Small intestine (tissue), 16 donors: ENCODE measurements around the gene NTRK3. TPM values are rescaled to one million over a fixed set of nuclear protein-coding genes. Genes with fewer than 3 reads are reported as not detected.

Source experiments
- DNase-seq, 2 donors: peaks; one replicate each; pipeline versions ENCODE4 v3.0.0 to v3.0.0-alpha.2; 2013
- FAIRE-seq: peaks from 2 replicates; lab custom pipeline; 2012; peaks lifted over from hg19 to GRCh38; lab: Jason Lieb, UNC
- H3K27ac ChIP-seq, 3 donors: one replicate each; pipeline ENCODE4 v1.5.1; 2013; ENCODE audit warnings: low read length in 2 of 3, mild to moderate bottlenecking in 2 of 3, control low read depth in 1 of 3, inconsistent platforms in 1 of 3, low read depth in 1 of 3, moderate library complexity in 1 of 3
- H3K27me3 ChIP-seq, 3 donors: one replicate each; pipeline ENCODE4 v1.6.1; 2013; ENCODE audit warnings: low read length in 3 of 3, inconsistent platforms in 1 of 3; ENCODE audit not compliant: control insufficient read depth in 3 of 3, insufficient read depth in 3 of 3
- H3K36me3 ChIP-seq, 3 donors: one replicate each; pipeline ENCODE4 v1.6.1; 2013; ENCODE audit warnings: low read length in 3 of 3, inconsistent platforms in 1 of 3, low read depth in 1 of 3, mild to moderate bottlenecking in 1 of 3, moderate library complexity in 1 of 3; ENCODE audit not compliant: control insufficient read depth in 3 of 3, insufficient read depth in 2 of 3
- H3K4me1 ChIP-seq, 3 donors: one replicate each; pipeline ENCODE4 v1.6.1; 2013; ENCODE audit warnings: low read length in 2 of 3, inconsistent platforms in 1 of 3, low read depth in 1 of 3, mild to moderate bottlenecking in 1 of 3, moderate library complexity in 1 of 3; ENCODE audit not compliant: control insufficient read depth in 3 of 3, insufficient read depth in 2 of 3
- H3K4me3 ChIP-seq, 3 donors: one replicate each; pipeline ENCODE4 v1.5.1; 2013; ENCODE audit warnings: low read length in 3 of 3, control low read depth in 1 of 3, inconsistent platforms in 1 of 3, low read depth in 1 of 3, mild to moderate bottlenecking in 1 of 3, moderate library complexity in 1 of 3
- H3K9me3 ChIP-seq, 2 donors: one replicate each; pipeline ENCODE4 v1.6.1; 2013; ENCODE audit warnings: low read depth in 1 of 2, low read length in 1 of 2; ENCODE audit not compliant: control insufficient read depth in 2 of 2, insufficient read depth in 1 of 2
- WGBS, 3 donors: extraction: QIAGEN DNeasy Blood & Tissue Kit; methylation state at CpG; one replicate each; pipeline ENCODE4 v1.1.7; 2013; 5-methylcytosine and 5-hydroxymethylcytosine counted together
- long read RNA-seq, 10 donors: transcript quantifications; one replicate each; lab custom pipeline, GENCODE V29; 2026
- polyA plus RNA-seq, 4 donors: library from polyadenylated mRNA; stranded (reverse) in 3 of 4; unstranded in 1 of 4; fragments of 200-250 nt in 3 of 4; fragments of 120-200 nt in 1 of 4; gene quantifications; one replicate each; pipeline versions ENCODE4 v1.2.1 to v1.2.3, GENCODE V29; 2013
- donor health status: healthy with polysubstance abuse.
- donor health status: control.
- donor health status: control.
- donor health status: Bipolar disorder and iron deficiency.
- donor health status: healthy.

NTRK3 gene
- polyA plus RNA-seq = 1 to 10 TPM in 1 of 4 donors, under 1 TPM in 2, not detected in 1; under 0.01 to 3.6 (median 0.52) TPM
- long read RNA-seq, donor 1 = 0 reads
- long read RNA-seq, donor 2 = 0 reads
- long read RNA-seq, donor 3 = 0 reads
- long read RNA-seq, donor 4 = 0 reads
- long read RNA-seq, donor 5 = 0 reads
- long read RNA-seq, donor 6 = 0 reads
- long read RNA-seq, donor 7 = 0 reads
- long read RNA-seq, donor 8 = 0 reads
- long read RNA-seq, donor 9 = 0 reads
- long read RNA-seq, donor 10, partial matches to known transcripts = 0 of 3 reads
- long read RNA-seq, donor 10, other reads (novel, unspliced or antisense) = 0 of 3 reads

- Histone ChIP-seq H3K4me3 (peak within 1 kb of the TSS in 1 of 3 donors; percentile 19), H3K27ac (no peak within 1 kb of the TSS)
These were observed at the start of gene NTRK3 for GRCh38 chr15:88256279-88257230. Gene NTRK3 (minus strand): TSS chr15:88256739. CDS start chr15:88256153, 586 bp downstream.

GRCh38 chr15:88303395-88303794 is 46.9 kb upstream of the NTRK3 start:
- H3K27me3 ChIP-seq = no peaks in the 10 kb centered on the region

More at GRCh38 chr15:88256279-88257230, at the start of gene NTRK3:
- Histone ChIP-seq H3K36me3 (no peaks in the 10 kb centered on the region), H3K27me3 (peaks cover 12 to 82% (median 33%) of the 10 kb centered on the region in 3 donors), H3K9me3 (no peaks in the 10 kb centered on the region), H3K4me1 (peaks cover 0 to 8% (median 2%) of the 10 kb centered on the region in 3 donors)
- WGBS, 3 donors = 1% methylated on average over 78 to 94 of the region's 95 CpGs
- no peak for FAIRE-seq
- DNase-seq = peak in 1 of 2 donors; percentile 18

GRCh38 chr15:88302373-88302772 is 45.8 kb upstream of the NTRK3 start:
- peaks cover 0 to 7% (median 0%) of the 10 kb centered on the region in 3 donors for H3K4me1 ChIP-seq

More at GRCh38 chr15:88303395-88303794, 46.9 kb upstream of the NTRK3 start:
- DNase-seq (peak in 1 of 2 donors; percentile 66), FAIRE-seq (no peak)
- Histone ChIP-seq H3K27ac (peak overlapping the region in 1 of 3 donors; percentile 25), H3K4me3 (no peak overlapping the region), H3K9me3 (no peaks in the 10 kb centered on the region), H3K4me1 (peaks cover 0 to 7% (median 0%) of the 10 kb centered on the region in 3 donors), H3K36me3 (no peaks in the 10 kb centered on the region)

DNA sequence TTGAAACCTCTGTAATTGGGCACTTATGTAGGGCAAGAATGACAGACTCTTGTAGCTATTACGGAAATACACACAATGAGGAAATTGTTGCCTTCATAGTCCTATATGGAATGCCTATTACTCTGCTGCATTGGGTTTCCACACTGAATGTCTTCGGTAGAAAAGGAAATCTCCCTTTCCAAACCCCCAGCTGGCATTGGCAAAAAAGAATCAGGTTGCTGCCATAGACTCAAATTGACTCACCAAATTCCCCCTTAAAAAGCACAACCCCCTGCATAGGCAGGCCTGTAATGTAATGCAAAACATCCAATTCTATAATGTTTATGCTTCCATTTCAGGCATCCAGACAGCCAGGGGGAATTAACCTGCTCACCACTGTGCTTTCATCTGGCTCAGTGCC is 44.8 kb upstream of the NTRK3 start:
- no peak overlapping the region for H3K4me3 ChIP-seq
- FAIRE-seq (no peak), DNase-seq (no peak)
- H3K36me3 ChIP-seq = no peaks in the 10 kb centered on the region
- H3K27ac ChIP-seq = no peak overlapping the region
- no peaks in the 10 kb centered on the region for H3K27me3 ChIP-seq
- peaks cover 0 to 7% (median 0%) of the 10 kb centered on the region in 3 donors for H3K4me1 ChIP-seq
- WGBS, 3 donors = 75 to 87% (median 86%) methylated on average over 2 of the region's 2 CpGs
- no peaks in the 10 kb centered on the region for H3K9me3 ChIP-seq

More at GRCh38 chr15:88302373-88302772, 45.8 kb upstream of the NTRK3 start:
- FAIRE-seq (no peak), DNase-seq (no peak)
- Histone ChIP-seq H3K27me3 (no peaks in the 10 kb centered on the region), H3K4me3 (no peak overlapping the region), H3K36me3 (no peaks in the 10 kb centered on the region), H3K27ac (no peak overlapping the region), H3K9me3 (no peaks in the 10 kb centered on the region)
- WGBS, 3 donors = 49 to 75% (median 74%) methylated on average over 3 of the region's 3 CpGs

DNA sequence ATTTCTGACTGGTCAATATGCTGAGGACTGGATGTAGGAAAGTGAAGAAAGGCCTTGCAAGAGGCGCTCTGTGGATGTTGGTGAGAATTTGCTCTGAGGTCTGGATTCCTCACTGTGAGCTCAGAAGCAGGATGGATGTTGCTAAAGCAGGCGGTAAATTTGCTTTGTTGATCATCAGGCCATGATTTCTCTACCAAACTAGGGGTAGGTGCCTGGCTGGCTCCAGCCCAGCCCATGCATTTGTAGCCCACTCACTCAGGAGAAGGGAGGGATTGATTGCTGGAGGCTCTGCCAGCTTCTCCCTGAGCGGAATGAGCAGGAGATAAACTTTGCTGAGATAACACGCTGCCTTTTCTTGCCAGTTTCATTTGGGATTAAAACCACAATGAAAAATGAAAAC is 44.3 kb upstream of the NTRK3 start:
- Histone ChIP-seq H3K4me3 (no peak overlapping the region), H3K4me1 (peaks cover 0 to 7% (median 0%) of the 10 kb centered on the region in 3 donors), H3K36me3 (no peaks in the 10 kb centered on the region), H3K27me3 (no peaks in the 10 kb centered on the region), H3K27ac (no peak overlapping the region), H3K9me3 (no peaks in the 10 kb centered on the region)
- WGBS, 3 donors = 63 to 81% (median 65%) methylated on average over 4 of the region's 4 CpGs
- FAIRE-seq = no peak
- DNase-seq = no peak

DNA sequence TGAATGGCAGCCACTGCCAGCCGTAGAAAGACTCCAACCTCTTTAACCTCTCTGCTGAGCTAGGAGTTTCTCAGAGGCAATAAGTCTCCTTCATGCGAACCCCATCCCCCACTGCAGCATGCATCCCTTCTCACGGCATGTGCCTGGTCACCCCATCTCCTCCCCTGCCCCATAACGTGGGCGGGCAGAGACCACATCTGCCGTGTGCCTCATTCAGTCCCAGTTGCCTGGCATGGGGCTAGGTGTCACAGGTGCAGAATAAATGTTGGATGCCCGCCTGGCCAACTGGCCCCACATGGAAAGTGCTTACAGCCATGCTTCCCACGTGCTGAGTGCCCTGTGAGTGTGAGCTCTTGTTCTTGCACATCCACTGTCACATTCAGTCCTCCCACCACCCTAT is 43.5 kb upstream of the NTRK3 start:
- 57 to 67% (median 62%) methylated on average over 8 of the region's 8 CpGs for WGBS, 3 donors
- DNase-seq (no peak), FAIRE-seq (no peak)
- peaks cover 0 to 3% (median 0%) of the 10 kb centered on the region in 3 donors for H3K27me3 ChIP-seq
- H3K4me3 ChIP-seq = no peak overlapping the region
- H3K9me3 ChIP-seq = no peaks in the 10 kb centered on the region
- H3K27ac ChIP-seq = no peak overlapping the region
- no peaks in the 10 kb centered on the region for H3K36me3 ChIP-seq
- peaks cover 0 to 7% (median 0%) of the 10 kb centered on the region in 3 donors for H3K4me1 ChIP-seq

GRCh38 chr15:88299497-88299896 is 43.0 kb upstream of the NTRK3 start:
- H3K9me3 ChIP-seq = no peaks in the 10 kb centered on the region
- FAIRE-seq (no peak), DNase-seq (no peak)
- H3K27ac ChIP-seq = no peak overlapping the region
- H3K4me3 ChIP-seq = no peak overlapping the region
- WGBS, 3 donors = 38 to 53% (median 50%) methylated on average over 4 of the region's 4 CpGs
- peaks cover 0 to 7% (median 0%) of the 10 kb centered on the region in 3 donors for H3K4me1 ChIP-seq
- peaks cover 0 to 3% (median 0%) of the 10 kb centered on the region in 3 donors for H3K27me3 ChIP-seq
- no peaks in the 10 kb centered on the region for H3K36me3 ChIP-seq

GRCh38 chr15:88288661-88289060 is 32.1 kb upstream of the NTRK3 start:
- H3K27me3 ChIP-seq = peaks cover 0 to 6% (median 0%) of the 10 kb centered on the region in 3 donors
- H3K9me3 ChIP-seq = no peaks in the 10 kb centered on the region
- DNase-seq = peak in 1 of 2 donors; percentile 24
- no peak overlapping the region for H3K4me3 ChIP-seq
- H3K27ac ChIP-seq = no peak overlapping the region
- no peak for FAIRE-seq
- H3K36me3 ChIP-seq = no peaks in the 10 kb centered on the region
- H3K4me1 ChIP-seq = peaks cover 0 to 11% (median 0%) of the 10 kb centered on the region in 3 donors
- 13 to 32% (median 25%) methylated on average over 4 of the region's 4 CpGs for WGBS, 3 donors
